NCI-H1417 treated with DMSO at 0.1 percent for 48 hours (cell line): ENCODE results near the gene HMG20B.

ENCODE experiments used
- DNase-seq: peaks from one replicate; lab custom pipeline; 2025; lab: John Stamatoyannopoulos, UW

Gene HMG20B

DNA sequence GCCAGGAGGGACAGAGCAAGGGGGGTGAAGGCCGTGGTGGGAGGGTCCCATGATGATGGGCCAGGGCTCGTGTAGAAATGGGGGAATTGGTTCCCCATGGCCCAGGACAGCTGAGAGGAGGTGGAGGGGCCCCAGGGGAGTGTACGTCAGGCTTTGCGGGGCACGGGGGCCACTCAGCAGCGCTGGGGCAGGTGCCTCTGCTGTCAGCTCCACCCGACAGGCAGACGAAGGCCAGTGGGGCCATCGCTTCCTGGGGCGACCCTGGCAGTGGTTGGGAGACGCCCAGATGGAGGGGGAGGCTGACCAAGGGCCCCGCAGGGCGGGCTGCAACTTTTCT lies 35.7 kb upstream of the HMG20B start:
- DNase-seq: no peak

DNA sequence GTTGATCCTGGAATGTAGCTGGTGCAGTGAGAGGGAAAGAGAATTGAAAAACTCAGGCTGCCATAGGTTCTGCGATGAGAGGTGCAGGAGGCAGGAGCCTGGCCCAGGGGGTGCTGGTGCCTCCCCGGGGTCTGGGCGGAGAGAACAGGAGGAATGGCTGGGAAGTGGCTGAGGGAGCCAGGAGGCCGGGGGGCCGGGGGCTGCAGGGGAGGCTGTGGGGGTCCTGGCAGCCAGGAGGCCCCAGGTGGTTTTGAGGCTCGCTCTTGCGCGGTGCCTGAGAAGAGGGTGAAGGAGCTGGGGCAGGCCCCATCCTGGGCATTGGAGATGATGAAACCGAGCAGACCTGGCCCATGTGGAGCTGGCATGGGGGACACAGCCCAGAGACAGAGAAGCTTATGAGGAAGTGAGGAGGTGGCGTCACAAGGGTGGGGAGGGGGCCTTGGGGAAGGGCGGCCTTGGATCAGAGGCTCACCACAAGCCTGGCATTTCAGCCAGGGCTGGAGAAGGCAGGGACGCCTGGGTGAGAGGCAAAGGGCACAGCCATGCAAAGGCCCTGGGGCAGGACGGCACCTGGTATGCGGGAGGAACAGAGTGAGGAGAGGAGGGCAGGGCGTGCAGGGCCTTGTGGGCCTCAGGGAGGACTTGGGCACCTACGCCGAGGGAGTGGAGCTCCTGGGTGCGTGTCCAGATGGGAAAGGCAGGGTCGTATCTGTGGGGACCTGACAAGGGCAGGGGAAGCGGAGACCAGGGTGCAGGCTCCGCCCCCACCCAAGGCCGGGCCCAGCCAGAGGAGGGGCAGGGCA lies 35.1 kb upstream of the HMG20B start:
- DNase-seq: no peak

- DNase-seq: no peak
Measured at GRCh38 chr19:3538258-3538929, 34.4 kb upstream of the HMG20B start.

- no peak for DNase-seq
Measured at GRCh38 chr19:3538965-3539755, 33.6 kb upstream of the HMG20B start, which contains the start of gene TEKTIP1. Gene TEKTIP1 (plus strand): TSS chr19:3539174. CDS start chr19:3539178, 4 bp downstream.

- DNase-seq: no peak
Measured at GRCh38 chr19:3539756-3540118, 33.0 kb upstream of the HMG20B start.

- no peak for DNase-seq
Measured at GRCh38 chr19:3543150-3544057, 29.3 kb upstream of the HMG20B start.

GRCh38 chr19:3544058-3544376 lies 28.7 kb upstream of the HMG20B start:
- no peak for DNase-seq

DNA sequence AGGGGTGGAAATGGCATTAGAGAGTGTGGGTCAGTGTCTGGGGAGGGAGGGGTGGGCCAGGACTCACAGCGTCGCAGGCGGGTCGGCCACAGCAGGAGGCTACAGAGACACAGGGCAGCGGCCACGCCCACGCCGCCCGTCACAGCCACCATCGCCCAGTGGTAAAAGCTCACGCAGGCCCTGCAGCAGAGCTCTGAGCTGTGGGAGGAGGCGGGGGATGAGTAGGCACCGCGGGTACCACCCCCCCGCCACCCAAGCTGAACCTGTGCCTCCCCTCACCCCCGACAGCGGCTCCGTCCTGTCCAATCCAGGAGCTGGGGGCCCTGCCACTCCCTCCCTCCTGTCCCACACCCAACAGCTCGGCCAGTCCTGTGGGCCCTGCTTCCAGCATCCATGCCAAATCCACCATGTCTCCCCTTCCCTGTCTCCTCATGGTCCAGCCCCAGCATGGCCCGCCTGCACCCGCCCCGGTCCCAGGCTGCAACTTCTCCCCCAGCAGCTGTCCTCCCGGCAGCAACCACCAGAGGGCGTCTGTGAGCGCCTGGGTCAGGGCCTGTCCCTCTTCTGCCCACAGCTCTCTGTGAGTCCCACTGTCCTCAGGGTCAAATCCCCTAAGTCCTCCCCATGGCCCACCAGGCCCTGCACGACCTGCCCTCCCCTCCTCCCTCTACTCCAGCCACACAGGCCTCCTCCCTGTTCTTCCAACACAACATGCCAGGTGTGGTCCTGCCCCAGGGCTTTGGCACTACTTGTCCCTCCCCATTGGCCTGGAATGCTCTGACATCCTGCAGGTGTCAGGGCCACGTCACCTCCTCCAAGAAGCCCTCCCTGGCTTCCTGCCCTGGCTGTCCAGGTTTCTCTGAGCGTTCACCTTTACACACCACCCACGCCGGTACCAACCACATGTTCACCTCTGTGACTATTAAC lies 27.7 kb upstream of the HMG20B start:
- DNase-seq: no peak

DNA sequence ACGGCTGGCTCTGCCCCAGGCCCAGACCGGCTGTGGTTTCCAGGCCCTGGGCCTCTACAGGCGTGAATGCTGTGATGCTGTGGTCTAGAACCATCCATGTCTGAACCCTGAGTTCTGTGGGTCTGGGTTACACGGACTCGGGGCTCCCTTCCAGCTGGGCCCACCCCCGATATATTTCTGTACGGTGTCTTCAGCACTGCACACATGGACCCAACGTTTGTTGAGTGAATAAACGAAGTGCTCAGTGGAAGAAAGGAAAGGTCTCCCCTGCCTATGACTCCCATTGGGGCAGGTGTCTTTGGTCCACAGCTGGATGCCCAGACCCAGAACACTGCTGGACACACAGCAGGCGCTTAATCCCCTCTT lies 27.1 kb upstream of the HMG20B start:
- DNase-seq: no peak

- DNase-seq: no peak
Measured at GRCh38 chr19:3546119-3546518, 26.6 kb upstream of the HMG20B start.

GRCh38 chr19:3547301-3547731 lies 25.4 kb upstream of the HMG20B start:
- DNase-seq: no peak

DNA sequence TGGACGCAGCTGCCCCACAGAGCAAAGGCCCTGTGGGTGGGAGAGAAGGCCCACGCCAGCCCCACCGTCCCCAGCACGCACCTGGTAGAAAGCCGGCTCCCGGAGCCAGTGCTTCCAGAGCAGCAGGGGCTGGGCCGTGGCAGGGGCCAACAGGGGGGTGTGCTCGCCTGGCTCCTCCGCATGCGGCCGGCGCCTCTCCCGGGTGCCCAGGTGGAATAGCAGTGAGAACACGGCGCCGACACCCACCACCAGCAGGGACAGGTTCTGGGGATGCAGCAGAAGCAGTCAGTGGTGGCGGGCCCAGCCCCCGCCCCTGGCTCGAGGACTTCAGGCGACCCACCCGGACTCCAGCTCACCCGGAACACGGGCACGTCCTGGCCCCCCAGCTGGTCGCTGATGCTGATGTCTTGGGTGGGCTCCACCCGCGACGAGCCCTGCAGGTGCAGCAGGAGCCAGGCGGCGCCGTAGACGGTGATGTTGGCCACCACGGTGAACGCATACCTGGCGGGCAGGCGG lies 24.9 kb upstream of the HMG20B start:
- no peak for DNase-seq

DNA sequence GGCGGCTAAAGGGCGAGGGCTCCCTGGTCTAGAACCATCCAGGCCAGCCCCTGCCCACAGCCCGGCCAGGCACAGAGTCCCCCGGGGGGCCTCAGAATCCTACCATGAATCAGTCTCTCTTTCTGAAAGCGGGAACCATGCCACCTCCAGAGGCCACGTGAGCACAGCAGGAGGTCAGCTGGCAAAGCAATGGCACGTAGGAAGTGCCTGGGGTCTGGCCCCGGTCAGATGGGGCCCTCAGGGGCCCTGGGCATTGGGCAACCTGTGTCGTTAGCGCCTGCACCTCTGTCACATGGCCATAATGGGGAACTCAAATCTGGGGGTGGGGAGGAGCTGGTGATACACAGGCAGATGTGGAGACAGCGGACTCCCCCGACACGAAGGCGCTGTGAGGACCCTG lies 24.1 kb upstream of the HMG20B start:
- DNase-seq: no peak

- no peak for DNase-seq
Measured at GRCh38 chr19:3549816-3550215, 22.9 kb upstream of the HMG20B start.

DNA sequence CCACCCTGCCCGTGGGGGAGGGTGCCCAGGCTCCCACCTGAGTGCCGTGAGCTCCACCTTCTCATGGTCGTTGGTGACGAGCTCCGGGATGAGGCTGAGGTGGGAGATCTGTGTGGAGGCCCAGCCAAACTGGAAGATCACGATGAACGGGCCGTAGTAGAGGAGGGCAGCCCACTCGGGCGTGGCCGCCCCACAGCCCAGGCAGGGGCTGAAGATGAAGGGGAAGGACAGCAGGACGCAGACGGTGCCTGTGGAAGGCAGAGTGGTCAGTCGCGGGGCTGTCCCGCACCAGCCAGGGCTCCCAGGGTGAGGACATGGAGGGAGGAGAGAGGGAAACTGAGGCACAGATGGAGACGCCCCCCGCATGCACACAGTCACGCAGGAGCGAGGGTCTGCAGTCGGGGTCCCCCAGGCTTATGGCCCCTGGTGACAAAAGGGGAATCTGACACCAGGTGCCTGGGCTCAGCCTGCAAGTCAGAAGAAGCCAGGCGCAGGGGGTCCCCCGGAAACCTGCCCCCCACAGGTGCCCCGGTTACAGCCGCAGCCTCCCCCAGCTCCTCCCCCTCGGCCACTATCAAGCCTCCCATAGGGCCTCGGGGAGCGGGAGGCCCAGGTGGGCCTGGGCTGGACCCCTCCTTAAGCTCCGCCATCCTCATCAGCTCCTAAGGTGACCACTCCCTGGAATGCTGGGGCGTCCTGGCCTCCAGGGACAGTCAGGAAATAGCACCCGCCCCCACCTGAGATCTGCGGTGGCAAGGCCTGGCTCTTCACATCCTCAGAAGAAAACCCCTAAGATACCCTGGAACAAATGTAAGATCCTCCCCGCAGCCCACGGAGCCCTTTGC lies 21.6 kb upstream of the HMG20B start:
- no peak for DNase-seq

DNA sequence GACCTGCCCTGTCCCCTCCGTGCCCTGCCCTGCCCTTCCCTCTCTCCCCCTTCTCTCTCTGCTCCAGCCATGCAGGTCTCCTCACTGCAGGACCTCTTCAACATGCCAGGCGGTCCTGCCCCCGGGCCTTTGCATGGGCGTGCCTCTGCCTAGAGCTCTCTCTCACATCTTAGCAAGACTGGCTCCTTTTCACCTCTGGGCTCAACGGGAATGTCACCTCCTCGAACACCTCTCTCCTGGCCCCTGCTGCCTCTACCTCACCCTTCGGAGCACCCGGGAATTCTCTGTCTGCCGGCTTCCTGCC lies 21.0 kb upstream of the HMG20B start:
- DNase-seq: no peak

- no peak for DNase-seq
Measured at GRCh38 chr19:3554254-3555083, 18.3 kb upstream of the HMG20B start.

DNA sequence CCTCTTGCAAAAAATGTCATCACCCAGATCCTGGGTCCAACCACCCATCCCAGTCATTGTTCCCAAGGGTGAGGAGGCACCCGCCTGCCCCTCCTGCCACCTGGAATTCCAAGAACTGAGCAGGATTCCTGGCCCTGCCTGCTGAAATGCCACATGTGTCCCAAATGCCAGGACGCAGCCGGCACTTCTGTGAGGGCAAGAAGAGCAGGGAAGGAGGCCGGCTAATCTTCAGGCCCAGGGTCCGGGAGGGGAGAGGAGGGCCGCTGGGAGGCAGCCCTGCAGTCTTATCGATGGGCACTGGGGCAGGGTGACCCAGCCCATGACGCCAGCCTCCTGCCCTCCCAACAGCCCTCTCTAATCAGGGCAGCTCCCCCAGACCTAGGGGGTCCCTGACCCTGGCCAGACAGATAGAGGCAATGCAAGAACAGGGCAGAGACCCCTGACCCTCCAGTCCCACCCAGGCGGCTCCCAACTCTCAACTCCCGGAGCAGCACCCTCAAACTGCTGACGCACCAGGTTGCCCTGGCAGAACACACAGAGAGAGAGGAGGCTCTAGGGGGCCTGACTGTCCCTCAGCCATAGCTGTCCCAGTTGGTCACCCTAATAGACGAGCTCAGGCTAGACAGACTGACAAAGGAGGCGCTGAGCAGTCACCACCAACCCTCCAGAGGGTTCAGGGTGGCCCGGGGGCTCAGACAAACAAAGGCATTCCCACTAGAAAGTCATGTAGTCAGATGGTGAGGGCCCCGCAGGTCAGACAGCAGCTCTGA lies 16.9 kb upstream of the HMG20B start:
- no peak for DNase-seq
